A204.1 (cell line): Measurements from ENCODE around the gene TMEM135.

ENCODE experiments used
- FAIRE-seq: peaks from 2 replicates; lab custom pipeline; 2012; peaks lifted over from hg19 to GRCh38; lab: Jason Lieb, UNC

TMEM135 gene

GRCh38 chr11:87198266-87198881 is 160.6 kb downstream of the TMEM135 start:
- FAIRE-seq: no peak

DNA sequence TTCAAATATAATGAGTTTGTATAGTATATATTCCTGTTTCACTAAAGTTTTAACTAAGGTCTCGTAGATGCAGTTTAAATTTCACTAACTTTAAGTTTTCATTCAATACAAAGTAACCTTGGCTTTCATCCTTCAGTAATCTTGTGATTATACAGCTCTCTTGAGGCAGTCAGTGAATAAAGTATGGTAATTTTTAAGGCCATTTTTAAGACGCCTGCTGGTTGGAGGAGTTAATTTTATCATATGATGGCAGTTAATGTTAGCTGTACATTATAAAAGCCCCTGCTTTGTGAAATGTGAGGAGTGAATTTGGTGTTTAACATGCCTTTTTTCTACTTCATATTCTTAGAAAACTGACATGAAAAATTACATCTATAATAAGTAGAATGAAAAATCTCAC is 163.6 kb downstream of the TMEM135 start:
- no peak for FAIRE-seq

GRCh38 chr11:87203907-87204602 is 166.3 kb downstream of the TMEM135 start:
- no peak for FAIRE-seq

GRCh38 chr11:87212891-87213290 is 175.2 kb downstream of the TMEM135 start:
- no peak for FAIRE-seq

DNA sequence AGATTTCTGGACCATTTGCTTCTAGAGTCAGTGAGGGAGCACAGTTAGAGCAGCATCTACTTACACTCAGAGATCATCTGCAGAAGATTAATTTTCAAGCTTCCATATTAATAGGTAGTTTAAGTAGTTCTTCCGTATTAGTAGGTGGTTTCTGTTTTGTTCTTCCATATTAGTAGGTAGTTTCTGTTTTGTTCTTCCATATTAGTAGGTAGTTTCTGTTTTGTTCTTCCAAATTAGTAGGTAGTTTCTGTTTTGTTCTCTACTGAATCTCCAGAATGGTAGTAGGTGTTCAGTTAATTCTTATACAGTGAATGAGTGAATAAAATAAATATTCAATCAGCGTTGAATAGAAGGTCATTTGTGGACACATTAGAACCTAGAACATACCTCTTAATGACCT is 175.7 kb downstream of the TMEM135 start:
- no peak for FAIRE-seq

GRCh38 chr11:87215236-87215635 is 177.5 kb downstream of the TMEM135 start:
- no peak for FAIRE-seq

DNA sequence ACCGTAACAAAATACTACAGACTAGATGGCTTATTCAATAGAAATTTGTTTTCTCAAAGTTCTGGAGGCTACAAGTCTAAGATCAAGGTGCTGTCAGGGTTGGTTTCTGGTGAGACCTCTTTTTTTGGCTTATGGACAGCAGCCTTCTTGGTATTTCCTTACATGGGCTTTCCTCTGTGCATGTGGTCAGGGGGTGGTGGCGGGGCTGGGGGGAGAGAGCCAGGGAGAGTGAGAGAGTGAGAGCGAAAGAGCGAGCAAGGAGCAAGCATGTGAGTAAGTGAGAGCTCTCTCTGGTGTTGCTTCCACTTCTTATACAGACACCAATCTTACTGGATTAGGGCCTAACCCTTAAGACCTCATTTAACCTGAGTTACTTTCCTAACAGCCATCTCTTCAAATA is 181.5 kb downstream of the TMEM135 start:
- FAIRE-seq: no peak

GRCh38 chr11:87223816-87224215 is 186.1 kb downstream of the TMEM135 start:
- no peak for FAIRE-seq

GRCh38 chr11:87224486-87224885 is 186.8 kb downstream of the TMEM135 start:
- no peak for FAIRE-seq

DNA sequence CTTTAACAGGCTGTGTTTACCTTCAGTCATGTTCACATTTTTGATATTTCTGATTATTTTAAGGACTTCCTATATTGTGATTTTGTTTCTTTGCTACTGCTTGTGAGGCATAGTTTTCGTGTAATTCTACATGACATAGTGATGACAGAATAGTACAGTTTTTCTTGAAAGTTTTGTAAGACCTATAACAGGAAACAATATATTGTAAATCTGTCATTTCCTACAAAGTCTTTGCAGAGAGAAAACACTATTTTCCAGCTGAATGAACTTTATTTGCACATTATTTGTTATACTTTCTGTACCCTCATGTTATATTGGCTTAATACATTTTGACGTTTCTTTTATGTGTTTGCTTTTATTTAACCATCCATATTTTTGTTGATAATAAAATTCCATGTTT is 191.1 kb downstream of the TMEM135 start:
- FAIRE-seq: peak; percentile 49

- no peak for FAIRE-seq
These were observed 193.3 kb downstream of the TMEM135 start for GRCh38 chr11:87230995-87231394.

DNA sequence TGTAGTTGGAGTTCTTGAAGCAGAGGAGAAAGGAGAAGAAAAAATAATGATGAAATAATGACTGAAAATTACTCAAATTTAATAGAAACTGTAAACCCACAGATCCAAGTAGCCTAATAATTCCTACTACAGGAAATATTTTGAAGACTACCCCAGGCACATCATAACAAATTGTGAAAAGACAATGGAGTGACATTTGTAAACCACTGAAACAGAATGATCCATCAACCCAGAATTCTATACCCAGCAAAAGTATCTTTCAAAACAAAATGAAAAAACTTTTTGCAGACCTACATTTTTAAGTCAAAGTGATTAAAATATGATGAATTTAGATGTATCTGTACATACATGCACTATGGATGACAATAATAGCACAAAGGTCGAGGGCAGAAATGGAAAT is 194.6 kb downstream of the TMEM135 start:
- no peak for FAIRE-seq

GRCh38 chr11:87235366-87235765 is 197.6 kb downstream of the TMEM135 start:
- FAIRE-seq: no peak

DNA sequence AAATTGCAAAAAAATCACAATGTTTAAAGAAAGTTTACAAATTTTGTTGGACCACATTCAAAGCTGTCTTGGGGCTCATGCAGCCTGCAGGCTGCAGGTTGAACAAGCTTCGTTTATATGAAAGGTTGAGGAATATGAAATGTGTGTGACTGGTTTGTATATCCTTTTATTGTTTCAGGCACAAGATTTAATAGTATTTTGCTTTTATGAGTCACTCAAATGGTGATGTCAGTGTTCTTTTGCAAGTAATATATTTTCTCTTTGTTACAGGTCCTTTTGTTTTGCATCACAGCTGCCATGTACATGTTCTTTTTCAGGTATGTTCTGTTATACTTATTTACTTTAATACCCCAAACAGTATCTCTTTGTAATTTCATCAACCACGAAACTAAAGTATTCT is 198.6 kb downstream of the TMEM135 start:
- FAIRE-seq: no peak

- no peak for FAIRE-seq
These were observed 201.3 kb downstream of the TMEM135 start for GRCh38 chr11:87239001-87239400.

DNA sequence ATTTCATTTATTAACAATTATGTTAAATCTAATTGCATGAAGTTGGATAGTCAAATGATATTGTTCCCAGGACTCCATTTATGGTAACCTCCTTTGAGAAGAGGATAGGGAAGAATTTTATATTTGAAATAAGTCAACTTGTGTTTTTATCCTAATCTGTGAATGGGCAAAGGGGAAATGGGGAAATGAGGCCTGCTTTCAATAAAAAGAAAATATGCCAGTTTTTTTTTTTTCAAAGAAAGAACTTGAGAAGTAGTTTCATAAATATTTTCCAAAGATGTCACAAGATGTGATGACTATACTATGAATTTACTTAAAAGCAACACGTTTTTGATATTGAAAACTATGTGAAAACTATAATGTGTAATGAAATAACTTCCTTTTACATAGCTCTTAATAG is 201.8 kb downstream of the TMEM135 start:
- no peak for FAIRE-seq

- no peak for FAIRE-seq
These were observed 213.8 kb downstream of the TMEM135 start for GRCh38 chr11:87251560-87251959.

DNA sequence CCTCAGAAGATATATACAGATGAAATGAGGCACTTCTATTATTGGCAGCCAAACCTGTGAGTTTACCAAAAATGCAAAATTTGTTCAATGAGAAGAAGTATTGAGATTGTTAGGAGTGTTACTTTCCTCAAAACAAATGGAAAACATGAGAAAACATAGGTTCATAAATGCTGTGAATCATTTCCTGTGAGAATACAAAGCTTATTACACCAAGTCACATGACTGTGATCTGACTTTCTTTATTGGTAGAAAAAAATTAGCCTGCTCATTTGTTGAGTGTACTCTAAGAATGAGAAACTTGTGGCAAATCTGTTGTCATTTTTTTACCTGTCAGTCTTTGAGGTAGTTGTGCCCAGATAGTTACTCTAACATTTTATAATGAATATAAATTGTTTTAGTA is 215.1 kb downstream of the TMEM135 start:
- FAIRE-seq: no peak

- FAIRE-seq: no peak
These were observed 216.8 kb downstream of the TMEM135 start for GRCh38 chr11:87254562-87254961.

- FAIRE-seq: no peak
These were observed 217.9 kb downstream of the TMEM135 start for GRCh38 chr11:87255589-87255988.

DNA sequence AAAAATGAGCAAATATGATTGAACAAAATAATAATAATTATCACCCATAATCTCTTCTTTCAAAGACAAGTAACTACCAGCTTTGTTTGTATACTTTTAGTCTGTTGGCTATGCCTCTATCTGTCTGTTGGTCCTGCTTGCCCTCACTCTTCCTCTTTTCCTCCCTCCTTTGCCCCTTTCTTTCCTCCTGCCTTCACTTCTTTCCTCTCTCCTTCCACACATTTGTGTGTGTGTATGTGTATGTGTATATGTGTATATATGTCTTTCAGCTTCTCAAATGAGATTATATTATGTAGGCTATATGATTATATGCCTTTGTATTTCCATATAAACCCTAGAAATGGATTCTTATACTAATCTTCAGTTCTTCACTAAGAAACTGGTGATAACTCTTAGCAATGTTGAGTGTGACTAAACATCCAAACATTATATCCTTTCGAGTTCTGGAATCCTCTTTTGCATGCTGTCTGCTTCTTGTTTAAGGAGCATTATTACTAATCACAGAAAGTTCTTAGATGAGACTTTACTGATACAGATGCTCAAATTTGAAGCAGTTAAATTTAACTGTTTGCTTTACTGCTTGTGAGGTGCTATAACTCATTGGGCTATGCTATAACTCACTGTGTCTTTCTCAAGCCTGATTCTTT is 219.1 kb downstream of the TMEM135 start:
- FAIRE-seq: no peak

DNA sequence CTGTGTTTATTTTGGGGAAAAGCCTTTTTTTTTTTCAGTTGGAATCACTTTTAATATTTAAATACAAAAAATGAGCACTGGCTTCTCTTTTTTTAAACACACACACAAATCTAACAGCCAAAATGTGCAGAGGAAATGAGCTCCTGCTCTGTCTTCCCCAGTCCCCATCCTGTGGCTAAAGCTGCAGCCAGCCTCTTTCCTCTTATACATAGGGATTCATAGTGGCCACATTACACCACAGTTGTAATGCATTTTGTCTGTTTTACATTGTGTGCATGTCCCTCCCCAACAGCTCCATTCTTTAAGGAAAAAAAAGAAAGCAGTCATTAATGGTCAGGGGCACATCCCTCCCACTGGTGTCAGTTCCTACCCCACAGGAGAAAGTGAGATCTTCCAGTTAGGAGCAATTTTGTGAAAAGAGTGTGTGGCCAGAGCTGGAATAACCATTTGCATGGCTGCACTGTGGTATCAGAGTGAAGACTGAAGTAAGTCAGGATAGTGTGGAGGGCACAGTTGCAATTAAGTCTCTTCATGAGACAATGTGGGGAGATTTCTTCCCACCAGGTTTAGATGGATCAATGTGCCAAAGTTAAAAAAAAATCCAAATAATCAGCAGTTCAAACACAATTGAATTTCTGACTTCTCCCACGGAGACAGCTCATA is 220.6 kb downstream of the TMEM135 start:
- no peak for FAIRE-seq

- no peak for FAIRE-seq
These were observed 222.0 kb downstream of the TMEM135 start for GRCh38 chr11:87259736-87260135.
